GM19324 (cell line): ENCODE data around the gene HIVEP1.
"Not testable (repeated sequence)": the region's sequence is repeated elsewhere in the genome, so short reads cannot be mapped to it uniquely, and the experiment has no call there.

Source experiments
- ATAC-seq: cut with Tn5 transposase; IDR thresholded peaks from one replicate; pipeline ENCODE4 v1.9.1; 2021; ENCODE audit warnings: mild to moderate bottlenecking, moderate library complexity; ENCODE audit not compliant: unreplicated experiment, low FRiP score

The HIVEP1 gene

GRCh38 chr6:12147557-12148316 is 135.6 kb downstream of the HIVEP1 start:
- ATAC-seq, result no peak

GRCh38 chr6:12148317-12148801 is 136.2 kb downstream of the HIVEP1 start:
- no peak for ATAC-seq

GRCh38 chr6:12148841-12149240 is 136.7 kb downstream of the HIVEP1 start:
- no peak for ATAC-seq

GRCh38 chr6:12149944-12150510 is 137.9 kb downstream of the HIVEP1 start:
- ATAC-seq, result no peak

- ATAC-seq, result no peak
Measured at GRCh38 chr6:12150812-12151432, 138.8 kb downstream of the HIVEP1 start.

GRCh38 chr6:12151433-12151820 is 139.3 kb downstream of the HIVEP1 start:
- no peak for ATAC-seq

GRCh38 chr6:12152023-12152970 is 140.2 kb downstream of the HIVEP1 start:
- no peak for ATAC-seq

- ATAC-seq, result not testable (repeated sequence)
Measured at GRCh38 chr6:12155769-12156168, 143.7 kb downstream of the HIVEP1 start.

- ATAC-seq, result no peak
Measured at GRCh38 chr6:12158686-12159415, 146.7 kb downstream of the HIVEP1 start.

- no peak for ATAC-seq
Measured at GRCh38 chr6:12160326-12160725, 148.2 kb downstream of the HIVEP1 start.

GRCh38 chr6:12162213-12162612 is 150.1 kb downstream of the HIVEP1 start:
- ATAC-seq, result no peak

GRCh38 chr6:12163149-12163548 is 151.0 kb downstream of the HIVEP1 start:
- no peak for ATAC-seq

- ATAC-seq, result no peak
Measured at GRCh38 chr6:12163744-12164507, 151.8 kb downstream of the HIVEP1 start.

- no peak for ATAC-seq
Measured at GRCh38 chr6:12164508-12164770, 152.3 kb downstream of the HIVEP1 start.

- ATAC-seq, result no peak
Measured at GRCh38 chr6:12165297-12165696, 153.2 kb downstream of the HIVEP1 start.

- ATAC-seq, result no peak
Measured at GRCh38 chr6:12165722-12166280, 153.7 kb downstream of the HIVEP1 start.

- ATAC-seq, result no peak
Measured at GRCh38 chr6:12169377-12169776, 157.3 kb downstream of the HIVEP1 start.

GRCh38 chr6:12170351-12171092 is 158.4 kb downstream of the HIVEP1 start:
- ATAC-seq, result no peak
